Loucy (cell line): ENCODE results near the gene PAGR1.
A peak's percentile ranks its signal among the peaks of the same experiment; 100 is the strongest.

ENCODE experiments used
- H2AFZ ChIP-seq: fragments of 200-600 bp; sonication (generic); 2 replicates; pipeline ENCODE4 v1.6.0; 2016; ENCODE audit warnings: antibody characterized with exemption, mild to moderate bottlenecking, low read length, moderate library complexity
- H3F3A ChIP-seq: fragments of 200-600 bp; 2 replicates; pipeline ENCODE4 v1.6.0; 2016; ENCODE audit warnings: antibody characterized with exemption, low read depth, mild to moderate bottlenecking
- H3K27me3 ChIP-seq: fragments of 200-600 bp; sonication (generic); 2 replicates; pipeline ENCODE4 v1.6.1; 2014; ENCODE audit warnings: low read length, mild to moderate bottlenecking; ENCODE audit not compliant: insufficient read depth, poor library complexity, severe bottlenecking
- H3K36me3 ChIP-seq: fragments of 200-600 bp; sonication (generic); 2 replicates; pipeline ENCODE4 v1.6.1; 2016; ENCODE audit warnings: low read length; ENCODE audit not compliant: insufficient read depth
- H3K4me1 ChIP-seq: fragments of 200-600 bp; sonication (generic); 2 replicates; pipeline ENCODE4 v1.5.1; 2014; ENCODE audit warnings: low read length, mild to moderate bottlenecking; ENCODE audit not compliant: insufficient read depth, poor library complexity, severe bottlenecking
- H3K4me2 ChIP-seq: fragments of 200-600 bp; sonication (generic); 2 replicates; pipeline ENCODE4 v1.6.0; 2014; ENCODE audit warnings: antibody characterized with exemption, low read length, low read depth, mild to moderate bottlenecking; ENCODE audit not compliant: poor library complexity, severe bottlenecking
- H3K4me3 ChIP-seq: fragments of 200-600 bp; sonication (generic); 2 replicates; pipeline ENCODE4 v1.5.1; 2014; ENCODE audit warnings: low read length, mild to moderate bottlenecking, mixed read lengths; ENCODE audit not compliant: poor library complexity, severe bottlenecking
- H3K79me2 ChIP-seq: fragments of 200-600 bp; sonication (generic); 2 replicates; pipeline ENCODE4 v1.6.1; 2014; ENCODE audit warnings: low read length; ENCODE audit not compliant: insufficient read depth
- H3K9ac ChIP-seq: fragments of 200-600 bp; sonication (generic); 2 replicates; pipeline ENCODE4 v1.6.0; 2014; ENCODE audit warnings: mild to moderate bottlenecking, low read depth, low read length, moderate library complexity; ENCODE audit not compliant: poor library complexity, severe bottlenecking
- H3K9me2 ChIP-seq: fragments of 200-600 bp; sonication (generic); replicated peaks from 2 replicates; pipeline ENCODE4 v1.6.1; 2016; ENCODE audit warnings: low read depth, low read length, mixed read lengths
- H3K9me3 ChIP-seq: fragments of 200-600 bp; sonication (generic); 2 replicates; pipeline ENCODE4 v1.6.1; 2014; ENCODE audit warnings: mild to moderate bottlenecking, antibody characterized with exemption, low read length, low read depth; ENCODE audit not compliant: insufficient read depth
- H4K20me1 ChIP-seq: fragments of 200-600 bp; sonication (generic); 2 replicates; pipeline ENCODE4 v1.6.0; 2014; ENCODE audit warnings: antibody characterized with exemption, low read length, mild to moderate bottlenecking; ENCODE audit not compliant: insufficient read depth, poor library complexity, severe bottlenecking
- CTCF ChIP-seq: fragments of 200-600 bp; sonication (generic); conservative IDR thresholded peaks from 2 replicates; pipeline ENCODE4 v1.5.1; 2014; ENCODE audit warnings: mild to moderate bottlenecking, antibody characterized with exemption, low read length
- EZH2phosphoT487 ChIP-seq: fragments of 200-600 bp; IDR thresholded peaks from 2 replicates; pipeline ENCODE4 v1.6.1; 2018; ENCODE audit warnings: antibody characterized with exemption, mild to moderate bottlenecking, moderate library complexity, borderline replicate concordance

Gene PAGR1

GRCh38 chr16:29809031-29809747 is 6.8 kb upstream of the PAGR1 start:
- no peaks in the 10 kb centered on the region for H3K9me2 ChIP-seq
- H3K4me3 ChIP-seq, result peak overlapping the region; percentile 97
- H3K4me1 ChIP-seq, result peaks cover 42% of the 10 kb centered on the region
- no peaks in the 10 kb centered on the region for H3K9me3 ChIP-seq
- TF ChIP-seq CTCF (no peak), EZH2phosphoT487 (no peak)
- peaks cover 7% of the 10 kb centered on the region for H3F3A ChIP-seq
- peak overlapping the region; percentile 97 for H3K4me2 ChIP-seq
- H3K9ac ChIP-seq, result peak overlapping the region; percentile 89
- peaks cover 35% of the 10 kb centered on the region for H3K36me3 ChIP-seq
- no peaks in the 10 kb centered on the region for H3K27me3 ChIP-seq
- H2AFZ ChIP-seq, result no peak overlapping the region
- peaks cover 35% of the 10 kb centered on the region for H4K20me1 ChIP-seq
- H3K79me2 ChIP-seq, result peaks cover 47% of the 10 kb centered on the region

GRCh38 chr16:29809850-29810698 is 5.9 kb upstream of the PAGR1 start:
- Histone ChIP-seq H3K9me2 (no peaks in the 10 kb centered on the region), H3K4me2 (peak overlapping the region; percentile 97), H3K4me3 (peak overlapping the region; percentile 97), H3K9me3 (no peaks in the 10 kb centered on the region), H3K79me2 (peaks cover 50% of the 10 kb centered on the region), H3K36me3 (peaks cover 33% of the 10 kb centered on the region), H3F3A (peaks cover 9% of the 10 kb centered on the region; the same call in 1 of the 2 replicates), H3K27me3 (no peaks in the 10 kb centered on the region), H3K4me1 (peaks cover 43% of the 10 kb centered on the region), H4K20me1 (peaks cover 35% of the 10 kb centered on the region), H2AFZ (no peak overlapping the region), H3K9ac (peak overlapping the region; percentile 89)
- no peak for TF ChIP-seq EZH2phosphoT487
- no peak for TF ChIP-seq CTCF

- H2AFZ ChIP-seq, result no peak overlapping the region
- H4K20me1 ChIP-seq, result peaks cover 35% of the 10 kb centered on the region
- H3K27me3 ChIP-seq, result no peaks in the 10 kb centered on the region
- peaks cover 47% of the 10 kb centered on the region for H3K4me1 ChIP-seq
- no peaks in the 10 kb centered on the region for H3K9me2 ChIP-seq
- H3K4me2 ChIP-seq, result peak overlapping the region; percentile 97
- peaks cover 53% of the 10 kb centered on the region for H3K79me2 ChIP-seq
- H3K9me3 ChIP-seq, result no peaks in the 10 kb centered on the region
- H3K36me3 ChIP-seq, result peaks cover 33% of the 10 kb centered on the region
- peaks cover 10% of the 10 kb centered on the region; the same call in 1 of the 2 replicates for H3F3A ChIP-seq
- H3K9ac ChIP-seq, result no peak overlapping the region
- no peak overlapping the region for H3K4me3 ChIP-seq
- no peak for TF ChIP-seq EZH2phosphoT487
- TF ChIP-seq CTCF, result no peak
These were observed 5.2 kb upstream of the PAGR1 start for GRCh38 chr16:29810699-29811169.
